Sigmoid colon (tissue), 7 donors: ENCODE data around the gene VPS45. TPM values are rescaled to one million over a fixed set of nuclear protein-coding genes. Genes with fewer than 3 reads are reported as not detected.
"Not testable (repeated sequence)": the region's sequence is repeated elsewhere in the genome, so short reads cannot be mapped to it uniquely, and the experiment has no call there.

ENCODE experiments used
- DNase-seq: peaks from one replicate; pipeline ENCODE4 v3.0.0-alpha.2; 2019
- H3K27ac ChIP-seq, 4 donors: fragments of 200-600 bp; sonication (generic); one replicate each; pipeline ENCODE4 v1.5.1; 2016 to 2019; ENCODE audit warnings: mild to moderate bottlenecking in 1 of 4
- H3K27me3 ChIP-seq, 3 donors: fragments of 200-600 bp; sonication (generic); one replicate each; pipeline ENCODE4 v1.5.1; 2019; ENCODE audit warnings: mild to moderate bottlenecking in 1 of 3
- H3K36me3 ChIP-seq, 4 donors: fragments of 200-600 bp; sonication (generic); one replicate each; pipeline ENCODE4 v1.5.1; 2016 to 2019
- H3K4me1 ChIP-seq, 4 donors: fragments of 200-600 bp; sonication (generic); one replicate each; pipeline ENCODE4 v1.5.1; 2017 to 2019
- H3K4me3 ChIP-seq, 4 donors: fragments of 200-600 bp; sonication (generic); one replicate each; pipeline ENCODE4 v1.5.1; 2017 to 2019; ENCODE audit warnings: mild to moderate bottlenecking in 2 of 4, moderate library complexity in 1 of 4
- H3K9me3 ChIP-seq, 4 donors: fragments of 200-600 bp in 3 of 4; sonication (generic) in 3 of 4; one replicate each; pipeline versions ENCODE4 v1.5.1 to v1.6.1; 2013 to 2019
- CTCF ChIP-seq, 4 experiments: fragments of 450-650 bp in 3 of 4; fragments of 200-600 bp in 1 of 4; IDR thresholded peaks; one replicate each; pipeline ENCODE4 v1.5.1; 2016 to 2019; ENCODE audit warnings: antibody characterized with exemption in 4 of 4, mild to moderate bottlenecking in 3 of 4, moderate library complexity in 2 of 4
- EP300 ChIP-seq, 4 donors: sonication (generic); formaldehyde crosslinking; IDR thresholded peaks; one replicate each; pipeline ENCODE4 v1.6.1; 2017; ENCODE audit warnings: antibody characterized with exemption in 4 of 4
- POLR2A ChIP-seq, 2 donors: fragments of 450-650 bp; IDR thresholded peaks; one replicate each; pipeline ENCODE4 v1.6.1; 2016; ENCODE audit warnings: antibody characterized with exemption in 2 of 2, mild to moderate bottlenecking in 2 of 2, moderate library complexity in 2 of 2
- POLR2AphosphoS5 ChIP-seq, 4 donors: sonication (generic); formaldehyde crosslinking; IDR thresholded peaks; one replicate each; pipeline ENCODE4 v1.6.1; 2017; ENCODE audit warnings: antibody characterized with exemption in 4 of 4
- WGBS, 2 donors: extraction: QIAGEN DNeasy Blood & Tissue Kit; methylation state at CpG; one replicate each; pipeline ENCODE4 v1.1.7; 2013; 5-methylcytosine and 5-hydroxymethylcytosine counted together
- intact Hi-C: fragments of 100-400 bp; cut with DNase I; formaldehyde crosslinking; loops from one replicate; pipeline ENCODE4 v1.15.1; 2023
- polyA plus RNA-seq, 3 donors: library from polyadenylated mRNA; stranded (reverse); fragments of 200-250 nt; gene quantifications; one replicate each; pipeline ENCODE4 v1.2.3, GENCODE V29; 2013
- total RNA-seq, 4 donors: library from RNA; depleted of rRNA; stranded (reverse); fragments of >200 nt; gene quantifications; one replicate each; pipeline ENCODE4 v1.1.0, GENCODE V29; 2016
- donor health status: healthy with polysubstance abuse.
- donor health status: Bipolar disorder and iron deficiency.
- donor health status: healthy.

The VPS45 gene
- total and polyA plus RNA-seq, 7 donors: 16.2 to 68.1 (median 44.6) TPM

GRCh38 chr1:150144606-150145005 is 77.0 kb downstream of the VPS45 start:
- no peaks in the 10 kb centered on the region for H3K27me3 ChIP-seq
- no peak overlapping the region for H3K27ac ChIP-seq
- intact Hi-C loops: loop anchor here (5.0 kb wide), 2 partner anchors 33 to 77 kb away; partner anchors contain the start of gene VPS45
- no peak overlapping the region for H3K4me3 ChIP-seq
- no peak for TF ChIP-seq EP300 (IDR thresholded peaks at IDR 0.05)
- no peak for TF ChIP-seq POLR2AphosphoS5 (IDR thresholded peaks at IDR 0.05)
- TF ChIP-seq POLR2A (IDR thresholded peaks at IDR 0.05): no peak
- no peak for TF ChIP-seq CTCF (IDR thresholded peaks at IDR 0.05)
- WGBS, 2 donors: 58 to 84% methylated on average over 5 of the region's 5 CpGs
- DNase-seq: no peak
- peaks cover 0 to 8% (median 2%) of the 10 kb centered on the region in 4 donors for H3K36me3 ChIP-seq
- H3K4me1 ChIP-seq: peaks cover 0 to 14% (median 7%) of the 10 kb centered on the region in 4 donors
- H3K9me3 ChIP-seq: no peaks in the 10 kb centered on the region

GRCh38 chr1:150146016-150146415 is 78.4 kb downstream of the VPS45 start:
- not testable (repeated sequence) for H3K27ac ChIP-seq, DNase-seq, H3K27me3 ChIP-seq, H3K4me3 ChIP-seq, H3K9me3 ChIP-seq, H3K36me3 ChIP-seq
- intact Hi-C loops: loop anchor here (5.0 kb wide), 1 partner anchor 79 kb away; the partner anchor contains the start of gene VPS45
- WGBS, 2 donors: 81 to 85% methylated on average over 5 of the region's 5 CpGs
- H3K4me1 ChIP-seq: peaks cover 0 to 14% (median 7%) of the 10 kb centered on the region in 4 donors

GRCh38 chr1:150146849-150147542 is 79.4 kb downstream of the VPS45 start:
- WGBS, 2 donors: 71 to 87% methylated on average over 10 of the region's 10 CpGs
- peak overlapping the region; percentile 0 to 100 (median 99) for H3K27ac ChIP-seq
- intact Hi-C loops: loop anchor here (5.0 kb wide), 1 partner anchor 80 kb away; the partner anchor contains the start of gene VPS45

GRCh38 chr1:150148837-150149270 is 81.3 kb downstream of the VPS45 start:
- DNase-seq: peak; percentile 71
- peak overlapping the region; percentile 98 to 100 (median 99) for H3K27ac ChIP-seq
- H3K36me3 ChIP-seq: peaks cover 4 to 14% (median 11%) of the 10 kb centered on the region in 4 donors
- peak overlapping the region; percentile 73 to 98 (median 96) for H3K4me3 ChIP-seq
- H3K9me3 ChIP-seq: no peaks in the 10 kb centered on the region
- H3K27me3 ChIP-seq: no peaks in the 10 kb centered on the region
- WGBS, 2 donors: 37 to 42% methylated on average over 8 of the region's 8 CpGs
- H3K4me1 ChIP-seq: peaks cover 0 to 37% (median 22%) of the 10 kb centered on the region in 4 donors
- intact Hi-C loops: loop anchor here (1.0 to 5.0 kb wide), 2 partner anchors 82 to 84 kb away; partner anchors contain the start of gene VPS45
- no peak for TF ChIP-seq EP300 (IDR thresholded peaks at IDR 0.05)
- TF ChIP-seq POLR2AphosphoS5 (IDR thresholded peaks at IDR 0.05): peak in 2 of 4 donors; percentile 5 to 25

More at GRCh38 chr1:150146849-150147542, 79.4 kb downstream of the VPS45 start:
- Histone ChIP-seq H3K36me3 (peaks cover 0 to 8% (median 4%) of the 10 kb centered on the region in 4 donors), H3K4me3 (no peak overlapping the region), H3K9me3 (no peaks in the 10 kb centered on the region), H3K4me1 (peaks cover 0 to 20% (median 7%) of the 10 kb centered on the region in 4 donors), H3K27me3 (no peaks in the 10 kb centered on the region)
- DNase-seq: no peak
- TF ChIP-seq POLR2A (IDR thresholded peaks at IDR 0.05) (no peak), POLR2AphosphoS5 (IDR thresholded peaks at IDR 0.05) (no peak), CTCF (IDR thresholded peaks at IDR 0.05) (no peak)

GRCh38 chr1:150149271-150150132 is 81.9 kb downstream of the VPS45 start, which contains the start of gene PLEKHO1:
Gene PLEKHO1 (plus strand): TSS chr1:150149916. CDS start chr1:150150258, 342 bp downstream.
- H3K27me3 ChIP-seq: no peaks in the 10 kb centered on the region
- intact Hi-C loops: loop anchor here (5.0 kb wide), 2 partner anchors 82 to 413 kb away; partner anchors contain the start of gene VPS45
- H3K9me3 ChIP-seq: no peaks in the 10 kb centered on the region
- H3K4me1 ChIP-seq: peaks cover 0 to 44% (median 28%) of the 10 kb centered on the region in 4 donors
- peak within 1 kb of the TSS; percentile 98 to 100 (median 99) for H3K27ac ChIP-seq
- H3K4me3 ChIP-seq: peak within 1 kb of the TSS; percentile 73 to 98 (median 96)
- peaks cover 4 to 19% (median 14%) of the 10 kb centered on the region in 4 donors for H3K36me3 ChIP-seq
- peak; percentile 96 for DNase-seq
- peak in 1 of 4 donors; percentile 26 for TF ChIP-seq EP300 (IDR thresholded peaks at IDR 0.05)
- TF ChIP-seq POLR2A (IDR thresholded peaks at IDR 0.05): peak; percentile 54 to 79
- TF ChIP-seq CTCF (IDR thresholded peaks at IDR 0.05): no peak
- peak; percentile 75 to 95 (median 90) for TF ChIP-seq POLR2AphosphoS5 (IDR thresholded peaks at IDR 0.05)
- 1% methylated on average over 89 of the region's 89 CpGs for WGBS, 2 donors
